Measurements from ENCODE around the gene ALDH1A2.

Gene ALDH1A2

GRCh38 chr15:58062175-58062574, 3.3 kb downstream of the ALDH1A2 start:
- no peak for TF ChIP-seq CTCF (IDR thresholded peaks at IDR 0.05; ENCODE audit: borderline replicate concordance, insufficient read depth, low read depth, low read length)
- no peak overlapping the region for H3K4me3 ChIP-seq (ENCODE audit: low read depth, low read length)

- no peak overlapping the region for H3K4me3 ChIP-seq (ENCODE audit: low read depth, low read length)
- no peak for TF ChIP-seq CTCF (IDR thresholded peaks at IDR 0.05; ENCODE audit: borderline replicate concordance, insufficient read depth, low read depth, low read length)
These were observed 4.9 kb downstream of the ALDH1A2 start for GRCh38 chr15:58060575-58060974.

- no peak overlapping the region for H3K4me3 ChIP-seq (ENCODE audit: low read depth, low read length)
- TF ChIP-seq CTCF (IDR thresholded peaks at IDR 0.05; ENCODE audit: borderline replicate concordance, insufficient read depth, low read depth, low read length) = no peak
These were observed 6.8 kb downstream of the ALDH1A2 start for GRCh38 chr15:58058729-58059128.

- no peak overlapping the region for H3K4me3 ChIP-seq (ENCODE audit: low read depth, low read length)
- no peak for TF ChIP-seq CTCF (IDR thresholded peaks at IDR 0.05; ENCODE audit: borderline replicate concordance, insufficient read depth, low read depth, low read length)
These were observed 7.4 kb downstream of the ALDH1A2 start for GRCh38 chr15:58058073-58058472.

- no peak for TF ChIP-seq CTCF (IDR thresholded peaks at IDR 0.05; ENCODE audit: borderline replicate concordance, insufficient read depth, low read depth, low read length)
- H3K4me3 ChIP-seq (ENCODE audit: low read depth, low read length) = no peak overlapping the region
These were observed 8.0 kb downstream of the ALDH1A2 start for GRCh38 chr15:58057559-58057958.

GRCh38 chr15:58056015-58056414, 9.5 kb downstream of the ALDH1A2 start:
- H3K4me3 ChIP-seq (ENCODE audit: low read depth, low read length) = no peak overlapping the region
- TF ChIP-seq CTCF (IDR thresholded peaks at IDR 0.05; ENCODE audit: borderline replicate concordance, insufficient read depth, low read depth, low read length) = no peak

- TF ChIP-seq CTCF (IDR thresholded peaks at IDR 0.05; ENCODE audit: borderline replicate concordance, insufficient read depth, low read depth, low read length) = no peak
- no peak overlapping the region for H3K4me3 ChIP-seq (ENCODE audit: low read depth, low read length)
These were observed 12.0 kb downstream of the ALDH1A2 start for GRCh38 chr15:58053315-58054153.

Data from GM12875 (cell line).